GM19025 (cell line): ENCODE data around the gene DUT.

Source experiments
- ATAC-seq: cut with Tn5 transposase; IDR thresholded peaks from one replicate; pipeline ENCODE4 v1.9.1; 2021; ENCODE audit warnings: mild to moderate bottlenecking, low read depth, moderate library complexity; ENCODE audit not compliant: unreplicated experiment

The DUT gene

GRCh38 chr15:48330855-48331795, at the start of gene DUT:
Gene DUT, plus strand, starts transcription at chr15:48331429. Its CDS starts 87 bp downstream, at chr15:48331516.
- peak; percentile 89 for ATAC-seq

GRCh38 chr15:48281674-48282073, 49.6 kb upstream of the DUT start:
- no peak for ATAC-seq

GRCh38 chr15:48282216-48282615, 49.0 kb upstream of the DUT start:
- ATAC-seq, result no peak

GRCh38 chr15:48283396-48284145, 47.7 kb upstream of the DUT start:
- ATAC-seq, result no peak

- peak; percentile 57 for ATAC-seq
Measured at GRCh38 chr15:48285329-48286214, 45.7 kb upstream of the DUT start.

GRCh38 chr15:48289628-48290027, 41.6 kb upstream of the DUT start:
- no peak for ATAC-seq

GRCh38 chr15:48292458-48292857, 38.8 kb upstream of the DUT start:
- peak; percentile 53 for ATAC-seq

- ATAC-seq, result no peak
Measured at GRCh38 chr15:48297668-48298067, 33.6 kb upstream of the DUT start.

- ATAC-seq, result no peak
Measured at GRCh38 chr15:48298914-48299313, 32.3 kb upstream of the DUT start.

- ATAC-seq, result no peak
Measured at GRCh38 chr15:48300038-48300437, 31.2 kb upstream of the DUT start.

GRCh38 chr15:48304398-48304797, 26.8 kb upstream of the DUT start:
- no peak for ATAC-seq

GRCh38 chr15:48306639-48307038, 24.6 kb upstream of the DUT start:
- ATAC-seq, result no peak

- no peak for ATAC-seq
Measured at GRCh38 chr15:48307586-48307985, 23.6 kb upstream of the DUT start.

GRCh38 chr15:48309740-48310139, 21.5 kb upstream of the DUT start:
- ATAC-seq, result no peak

GRCh38 chr15:48313216-48313615, 18.0 kb upstream of the DUT start:
- ATAC-seq, result no peak

GRCh38 chr15:48315041-48315440, 16.2 kb upstream of the DUT start:
- no peak for ATAC-seq

- ATAC-seq, result no peak
Measured at GRCh38 chr15:48317221-48317620, 14.0 kb upstream of the DUT start.

- no peak for ATAC-seq
Measured at GRCh38 chr15:48318131-48318530, 13.1 kb upstream of the DUT start.

GRCh38 chr15:48323294-48323693, 7.9 kb upstream of the DUT start:
- no peak for ATAC-seq

GRCh38 chr15:48324949-48325348, 6.3 kb upstream of the DUT start:
- ATAC-seq, result no peak

- ATAC-seq, result no peak
Measured at GRCh38 chr15:48325400-48325799, 5.8 kb upstream of the DUT start.
